ENCODE data around the gene UCN3.

The UCN3 gene, protein sequence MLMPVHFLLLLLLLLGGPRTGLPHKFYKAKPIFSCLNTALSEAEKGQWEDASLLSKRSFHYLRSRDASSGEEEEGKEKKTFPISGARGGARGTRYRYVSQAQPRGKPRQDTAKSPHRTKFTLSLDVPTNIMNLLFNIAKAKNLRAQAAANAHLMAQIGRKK

GRCh38 chr10:5364890-5365338, at the start of gene UCN3:
Gene UCN3 (plus strand): TSS chr10:5364966. CDS start chr10:5373721, 8,755 bp downstream.
- Mint-ChIP-seq H3K27me3 (peaks cover 22% of the 10 kb centered on the region), H3K4me3 (no peak within 1 kb of the TSS), H3K27ac (no peak within 1 kb of the TSS), H3K9me3 (no peaks in the 10 kb centered on the region), H3K36me3 (ENCODE audit: low read depth) (no peaks in the 10 kb centered on the region), H3K4me1 (ENCODE audit: low read depth) (no peaks in the 10 kb centered on the region)

DNA sequence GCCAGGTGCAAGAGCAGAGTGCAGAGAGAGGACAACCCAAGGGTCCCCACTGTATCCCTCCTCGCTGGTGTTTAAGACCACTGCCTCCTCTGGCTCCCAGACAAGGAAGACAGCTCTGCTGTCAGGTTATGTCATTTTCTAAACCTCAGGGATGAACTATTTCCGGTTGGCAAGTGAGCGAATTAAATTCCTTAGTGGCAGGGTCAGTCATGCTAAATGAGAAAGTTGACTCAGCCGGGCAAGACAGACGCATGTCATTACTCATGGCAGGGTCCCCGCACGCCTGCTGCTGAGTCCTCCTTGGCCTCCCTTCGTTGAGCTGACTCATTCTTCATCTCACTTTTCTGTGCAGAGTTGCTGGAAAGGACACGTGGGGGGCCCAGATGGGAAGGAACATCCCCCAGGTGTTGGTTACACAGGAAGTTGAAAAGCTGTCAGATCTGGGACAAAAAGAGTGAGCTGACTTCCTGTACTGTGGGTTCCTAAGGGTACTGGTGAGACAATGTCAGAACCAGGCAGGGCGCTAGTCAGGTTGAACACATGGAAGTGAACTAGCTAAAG, 47.1 kb upstream of the UCN3 start:
- no peaks in the 10 kb centered on the region for H3K36me3 Mint-ChIP-seq (ENCODE audit: low read depth)
- H3K27me3 Mint-ChIP-seq = no peaks in the 10 kb centered on the region
- no peaks in the 10 kb centered on the region for H3K9me3 Mint-ChIP-seq
- H3K27ac Mint-ChIP-seq = peak overlapping the region; percentile 58
- H3K4me1 Mint-ChIP-seq (ENCODE audit: low read depth) = peaks cover 31% of the 10 kb centered on the region
- no peak overlapping the region for H3K4me3 Mint-ChIP-seq

- H3K4me1 Mint-ChIP-seq (ENCODE audit: low read depth) = peaks cover 31% of the 10 kb centered on the region
- H3K27me3 Mint-ChIP-seq = no peaks in the 10 kb centered on the region
- no peak overlapping the region for H3K4me3 Mint-ChIP-seq
- peak overlapping the region; percentile 58 for H3K27ac Mint-ChIP-seq
- no peaks in the 10 kb centered on the region for H3K36me3 Mint-ChIP-seq (ENCODE audit: low read depth)
- no peaks in the 10 kb centered on the region for H3K9me3 Mint-ChIP-seq
These were observed 46.6 kb upstream of the UCN3 start for GRCh38 chr10:5318148-5318547.

- Mint-ChIP-seq H3K27ac (no peak overlapping the region), H3K4me3 (no peak overlapping the region), H3K36me3 (ENCODE audit: low read depth) (no peaks in the 10 kb centered on the region), H3K4me1 (ENCODE audit: low read depth) (peaks cover 31% of the 10 kb centered on the region), H3K27me3 (no peaks in the 10 kb centered on the region), H3K9me3 (no peaks in the 10 kb centered on the region)
These were observed 44.9 kb upstream of the UCN3 start for GRCh38 chr10:5319863-5320262.

DNA sequence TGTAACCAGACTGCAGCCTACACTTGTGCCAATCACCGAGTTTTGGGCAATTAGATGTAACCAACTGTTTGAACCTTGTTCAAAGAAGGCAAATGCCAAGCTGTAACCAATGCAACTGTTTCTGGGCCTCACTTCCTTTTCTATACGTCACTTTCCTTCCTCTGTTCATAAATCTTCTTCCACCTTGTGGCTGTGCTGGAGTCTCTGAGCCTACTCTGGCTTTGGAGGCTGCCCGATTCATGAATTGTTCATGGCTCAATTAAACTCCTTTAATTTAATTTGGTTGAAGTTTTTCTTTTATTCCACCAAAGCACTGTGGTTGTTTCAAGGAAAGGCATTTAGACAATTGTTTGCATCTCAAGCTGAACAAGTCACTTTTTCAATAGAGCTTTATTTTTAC, 43.5 kb upstream of the UCN3 start:
- peaks cover 31% of the 10 kb centered on the region for H3K4me1 Mint-ChIP-seq (ENCODE audit: low read depth)
- H3K4me3 Mint-ChIP-seq = no peak overlapping the region
- no peaks in the 10 kb centered on the region for H3K36me3 Mint-ChIP-seq (ENCODE audit: low read depth)
- no peak overlapping the region for H3K27ac Mint-ChIP-seq
- no peaks in the 10 kb centered on the region for H3K9me3 Mint-ChIP-seq
- H3K27me3 Mint-ChIP-seq = no peaks in the 10 kb centered on the region

- peaks cover 13% of the 10 kb centered on the region for H3K4me1 Mint-ChIP-seq (ENCODE audit: low read depth)
- H3K4me3 Mint-ChIP-seq = no peak overlapping the region
- H3K27ac Mint-ChIP-seq = no peak overlapping the region
- H3K36me3 Mint-ChIP-seq (ENCODE audit: low read depth) = no peaks in the 10 kb centered on the region
- no peaks in the 10 kb centered on the region for H3K27me3 Mint-ChIP-seq
- H3K9me3 Mint-ChIP-seq = no peaks in the 10 kb centered on the region
These were observed 41.3 kb upstream of the UCN3 start for GRCh38 chr10:5323446-5323845.

DNA sequence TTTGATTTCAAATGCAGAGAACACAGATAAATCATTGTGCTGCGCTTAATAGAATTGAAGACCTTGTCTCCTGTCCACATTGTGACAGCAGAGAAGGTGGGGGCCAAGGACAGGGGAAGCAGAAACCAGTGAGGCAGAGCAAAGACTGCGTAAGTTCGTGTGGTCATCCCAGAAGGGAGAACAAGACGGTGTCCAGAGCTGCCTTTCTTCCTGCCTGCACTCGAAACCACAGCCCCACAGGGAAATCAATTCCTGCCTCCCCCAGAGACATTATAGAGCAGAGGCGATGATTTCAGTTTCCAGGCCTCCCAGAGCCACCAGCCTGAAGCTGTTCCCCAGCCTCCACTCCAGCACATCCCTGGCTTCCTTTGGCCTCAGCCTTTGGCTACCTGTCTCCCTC, 39.7 kb upstream of the UCN3 start:
- Mint-ChIP-seq H3K4me3 (no peak overlapping the region), H3K27ac (no peak overlapping the region), H3K4me1 (ENCODE audit: low read depth) (no peaks in the 10 kb centered on the region), H3K27me3 (peaks cover 3% of the 10 kb centered on the region), H3K9me3 (no peaks in the 10 kb centered on the region), H3K36me3 (ENCODE audit: low read depth) (no peaks in the 10 kb centered on the region)

DNA sequence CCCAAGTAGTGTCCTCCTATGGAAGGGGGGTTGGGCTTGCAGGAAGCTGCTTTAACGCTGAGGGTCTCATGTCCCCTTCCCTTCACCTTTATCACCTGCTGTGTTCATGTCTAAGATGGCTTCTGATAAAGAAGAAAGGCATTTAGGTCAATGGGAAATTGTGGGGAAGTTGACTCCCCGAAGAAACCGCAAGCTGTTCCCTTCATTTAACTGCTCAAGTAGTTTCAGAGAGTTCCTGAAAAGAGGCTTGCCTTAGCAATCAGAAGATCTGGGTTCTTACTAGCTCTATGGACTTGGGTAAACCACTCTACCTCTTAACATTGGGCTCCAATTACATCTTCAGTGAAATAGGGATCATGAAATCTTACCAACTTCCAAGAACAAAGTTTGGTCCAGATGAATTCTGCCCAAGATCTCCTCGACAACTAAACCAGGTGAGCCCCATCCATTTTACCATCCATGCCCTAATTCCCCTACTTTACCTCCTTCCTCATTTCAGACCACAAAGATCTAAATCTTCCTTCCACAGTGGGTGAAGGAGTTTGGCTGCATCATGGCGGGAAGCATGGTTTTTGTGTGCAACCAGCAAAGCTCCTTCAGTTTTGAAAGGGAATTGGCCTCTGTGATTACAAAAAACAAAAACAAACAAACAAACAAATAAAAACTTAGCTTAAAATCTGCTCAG, 30.4 kb upstream of the UCN3 start:
- H3K36me3 Mint-ChIP-seq (ENCODE audit: low read depth) = no peaks in the 10 kb centered on the region
- no peak overlapping the region for H3K4me3 Mint-ChIP-seq
- peaks cover 29% of the 10 kb centered on the region for H3K27me3 Mint-ChIP-seq
- H3K4me1 Mint-ChIP-seq (ENCODE audit: low read depth) = no peaks in the 10 kb centered on the region
- H3K27ac Mint-ChIP-seq = no peak overlapping the region
- no peaks in the 10 kb centered on the region for H3K9me3 Mint-ChIP-seq

GRCh38 chr10:5338010-5338409, 26.8 kb upstream of the UCN3 start:
- Mint-ChIP-seq H3K27ac (no peak overlapping the region), H3K9me3 (no peaks in the 10 kb centered on the region), H3K27me3 (peaks cover 22% of the 10 kb centered on the region), H3K36me3 (ENCODE audit: low read depth) (no peaks in the 10 kb centered on the region), H3K4me3 (no peak overlapping the region), H3K4me1 (ENCODE audit: low read depth) (no peaks in the 10 kb centered on the region)

- Mint-ChIP-seq H3K36me3 (ENCODE audit: low read depth) (no peaks in the 10 kb centered on the region), H3K4me3 (no peak overlapping the region), H3K9me3 (no peaks in the 10 kb centered on the region), H3K27me3 (peaks cover 5% of the 10 kb centered on the region), H3K4me1 (ENCODE audit: low read depth) (no peaks in the 10 kb centered on the region), H3K27ac (no peak overlapping the region)
These were observed 21.7 kb upstream of the UCN3 start for GRCh38 chr10:5343092-5343491.

GRCh38 chr10:5343561-5343960, 21.2 kb upstream of the UCN3 start:
- H3K9me3 Mint-ChIP-seq = no peaks in the 10 kb centered on the region
- H3K4me3 Mint-ChIP-seq = no peak overlapping the region
- H3K27me3 Mint-ChIP-seq = peaks cover 5% of the 10 kb centered on the region
- no peaks in the 10 kb centered on the region for H3K4me1 Mint-ChIP-seq (ENCODE audit: low read depth)
- H3K36me3 Mint-ChIP-seq (ENCODE audit: low read depth) = no peaks in the 10 kb centered on the region
- no peak overlapping the region for H3K27ac Mint-ChIP-seq

DNA sequence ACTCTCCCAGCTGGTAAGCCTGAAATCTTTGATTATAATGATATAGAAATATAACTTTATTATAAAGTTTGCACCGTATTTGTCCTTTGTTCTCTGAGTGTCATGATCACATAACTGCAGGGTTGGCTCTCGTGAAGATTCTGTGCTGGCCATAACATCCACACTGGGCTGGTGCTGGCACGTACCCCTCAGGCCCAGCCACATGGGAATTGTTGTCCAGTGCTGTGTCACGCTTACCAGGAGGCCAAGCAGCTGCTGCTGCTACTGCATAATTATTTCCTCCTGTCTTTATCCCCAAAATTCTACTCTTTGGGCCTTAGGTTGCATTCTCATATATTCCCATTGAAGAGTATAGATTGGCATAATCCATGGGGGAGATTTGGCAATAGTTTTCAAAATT, 20.8 kb upstream of the UCN3 start:
- Mint-ChIP-seq H3K4me1 (ENCODE audit: low read depth) (no peaks in the 10 kb centered on the region), H3K27me3 (peaks cover 5% of the 10 kb centered on the region), H3K9me3 (no peaks in the 10 kb centered on the region), H3K4me3 (no peak overlapping the region), H3K27ac (no peak overlapping the region), H3K36me3 (ENCODE audit: low read depth) (no peaks in the 10 kb centered on the region)

DNA sequence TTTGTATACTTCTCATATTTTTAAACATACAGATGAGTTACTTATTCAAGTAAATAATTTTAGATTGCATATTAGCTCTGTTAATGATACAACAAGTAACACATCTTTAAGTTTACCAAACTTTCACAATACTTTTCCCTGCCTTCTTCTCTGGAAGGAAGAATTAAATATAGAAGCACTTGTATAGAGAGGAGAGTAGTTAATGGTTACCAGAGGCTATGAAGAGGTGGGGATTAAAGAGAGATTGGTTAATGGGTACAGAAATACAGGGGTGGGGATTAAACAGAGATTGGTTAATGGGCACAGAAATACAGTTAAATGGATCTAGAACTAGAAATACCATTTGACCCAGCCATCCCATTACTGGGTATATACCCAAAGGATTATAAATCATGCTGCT, 20.0 kb upstream of the UCN3 start:
- Mint-ChIP-seq H3K9me3 (no peaks in the 10 kb centered on the region), H3K4me3 (no peak overlapping the region), H3K36me3 (ENCODE audit: low read depth) (no peaks in the 10 kb centered on the region), H3K27ac (no peak overlapping the region), H3K27me3 (peaks cover under 1% of the 10 kb centered on the region), H3K4me1 (ENCODE audit: low read depth) (no peaks in the 10 kb centered on the region)

DNA sequence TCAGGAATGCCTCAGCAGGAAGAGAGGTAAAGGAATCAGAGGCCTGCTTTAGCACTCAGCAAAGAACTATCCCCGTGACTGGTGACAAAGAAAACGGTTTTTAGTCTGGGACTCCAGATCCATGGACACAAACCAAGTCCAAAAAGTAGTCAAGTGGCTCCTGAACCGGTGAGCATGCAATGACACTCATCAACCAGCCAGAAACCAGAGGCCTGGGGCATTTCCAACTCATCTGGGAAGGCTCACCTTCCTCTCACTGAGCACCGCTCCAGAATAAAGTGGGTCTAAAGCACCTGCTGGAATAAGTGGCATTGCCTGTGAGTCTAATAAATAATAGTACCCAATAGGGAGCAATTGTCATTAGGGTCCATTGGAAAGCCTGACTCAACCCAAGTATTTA, 17.9 kb upstream of the UCN3 start:
- H3K4me1 Mint-ChIP-seq (ENCODE audit: low read depth) = no peaks in the 10 kb centered on the region
- H3K27ac Mint-ChIP-seq = no peak overlapping the region
- no peaks in the 10 kb centered on the region for H3K9me3 Mint-ChIP-seq
- no peaks in the 10 kb centered on the region for H3K27me3 Mint-ChIP-seq
- H3K4me3 Mint-ChIP-seq = no peak overlapping the region
- H3K36me3 Mint-ChIP-seq (ENCODE audit: low read depth) = no peaks in the 10 kb centered on the region

GRCh38 chr10:5349362-5349761, 15.4 kb upstream of the UCN3 start:
- Mint-ChIP-seq H3K9me3 (no peaks in the 10 kb centered on the region), H3K4me3 (no peak overlapping the region), H3K27ac (no peak overlapping the region), H3K27me3 (peaks cover 2% of the 10 kb centered on the region), H3K4me1 (ENCODE audit: low read depth) (no peaks in the 10 kb centered on the region), H3K36me3 (ENCODE audit: low read depth) (no peaks in the 10 kb centered on the region)

DNA sequence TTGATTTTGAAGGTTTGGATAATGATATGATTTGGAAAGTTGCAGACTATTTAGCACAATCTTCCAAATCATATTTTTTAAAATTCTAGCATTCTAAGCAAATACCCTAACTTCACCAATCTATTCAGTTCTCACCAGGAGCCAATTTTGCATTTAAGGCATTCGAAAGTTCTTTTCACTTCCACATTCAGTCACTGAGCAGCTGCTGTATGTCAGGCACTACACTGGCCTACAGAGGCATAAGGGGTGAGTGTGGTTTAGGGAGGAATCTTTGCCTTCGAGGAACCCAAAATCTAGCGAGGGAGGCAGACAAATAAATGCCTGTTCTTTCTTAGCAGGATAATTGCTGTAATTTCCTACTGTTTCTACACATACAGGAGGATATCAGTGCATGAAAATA, 10.7 kb upstream of the UCN3 start:
- Mint-ChIP-seq H3K9me3 (no peaks in the 10 kb centered on the region), H3K27me3 (peaks cover 26% of the 10 kb centered on the region), H3K4me3 (no peak overlapping the region), H3K4me1 (ENCODE audit: low read depth) (peaks cover 7% of the 10 kb centered on the region), H3K36me3 (ENCODE audit: low read depth) (no peaks in the 10 kb centered on the region), H3K27ac (no peak overlapping the region)

All from stimulated activated naive CD8-positive, alpha-beta T cell treated with anti-CD3 and anti-CD28 coated beads, Interleukin-15, Interleukin-2, amounts not matched to agents 100 ng/mL and 50 ng/mL, for 24 hours (primary cell).